HepG2 (cell line): ENCODE results near the gene TMBIM1. TPM values are rescaled to one million over a fixed set of nuclear protein-coding genes. Genes with fewer than 3 reads are reported as not detected.
A peak's percentile ranks its signal among the peaks of the same experiment; 100 is the strongest.

ENCODE experiments used
- ELF1 ChIP-seq: sonication (generic); formaldehyde crosslinking; IDR thresholded peaks from 2 replicates; pipeline ENCODE4 v1.4.0; 2020; ENCODE audit warnings: missing genetic modification reagents
- RFXAP ChIP-seq: sonication (generic); formaldehyde crosslinking; IDR thresholded peaks from 2 replicates; pipeline ENCODE4 v1.4.0; 2020; ENCODE audit warnings: missing genetic modification reagents, borderline replicate concordance
- RXRB ChIP-seq: IDR thresholded peaks from 2 replicates; pipeline ENCODE4 v1.6.1; 2016; ENCODE audit warnings: borderline replicate concordance, missing genetic modification reagents, missing compliant biosample characterization
- SALL1 ChIP-seq: sonication (generic); formaldehyde crosslinking; IDR thresholded peaks from 2 replicates; pipeline ENCODE4 v1.8.0; 2022; ENCODE audit warnings: mild to moderate bottlenecking, missing genetic modification reagents
- SNAPC4 ChIP-seq: sonication (generic); formaldehyde crosslinking; IDR thresholded peaks from 2 replicates; pipeline ENCODE4 v1.4.0; 2020; ENCODE audit warnings: mild to moderate bottlenecking, missing genetic modification reagents
- ZNF232 ChIP-seq: sonication (generic); formaldehyde crosslinking; IDR thresholded peaks from 2 replicates; pipeline ENCODE4 v1.4.0; 2020; ENCODE audit warnings: missing genetic modification reagents, borderline replicate concordance
- ZNF816 ChIP-seq: sonication (generic); formaldehyde crosslinking; IDR thresholded peaks from 2 replicates; pipeline ENCODE4 v1.8.0; 2022; ENCODE audit warnings: missing genetic modification reagents, mild to moderate bottlenecking, borderline replicate concordance
- polyA plus RNA-seq, 8 experiments: library from polyadenylated mRNA; depleted of rRNA in 3 of 8; stranded (reverse) in 7 of 8; unstranded in 1 of 8; fragments of >200 nt; fragmentation: Illumina TruSeq in 4 of 8; extraction: Trizol in 4 of 8; gene quantifications; 2 replicates each; pipeline versions ENCODE4 v1.2.1 to v1.2.3, GENCODE V29; 2011 to 2016; ENCODE audit warnings: low read depth in 4 of 8, missing spikeins in 1 of 8, mixed read lengths in 1 of 8; ENCODE audit not compliant: insufficient read depth in 1 of 8
- total RNA-seq, 5 experiments: library from RNA; depleted of rRNA; stranded (reverse); fragments of >200 nt; fragmentation: Illumina TruSeq; extraction: Trizol; gene quantifications; 2 replicates each; pipeline ENCODE4 v1.2.3, GENCODE V29; 2016; ENCODE audit warnings: low read depth in 1 of 5
- TF ChIP-seq, protein P1 (sequence below): sonication (generic); formaldehyde crosslinking; IDR thresholded peaks from 2 replicates; pipeline ENCODE4 v1.5.1; 2020; ENCODE audit warnings: mild to moderate bottlenecking, missing genetic modification reagents, moderate library complexity
- TF ChIP-seq, protein P2 (sequence below): sonication (generic); formaldehyde crosslinking; IDR thresholded peaks from 2 replicates; pipeline ENCODE4 v1.8.0; 2022; ENCODE audit warnings: mild to moderate bottlenecking, missing genetic modification reagents, moderate library complexity
- TF ChIP-seq, protein P3 (sequence below): sonication (generic); formaldehyde crosslinking; IDR thresholded peaks from 2 replicates; pipeline ENCODE4 v1.4.0; 2020; ENCODE audit warnings: missing genetic modification reagents, borderline replicate concordance
- TF ChIP-seq, protein P4 (sequence below): IDR thresholded peaks from 2 replicates; pipeline ENCODE4 v1.6.1; 2016

The TMBIM1 gene
- total and polyA plus RNA-seq, 2 of the 13 experiments (the other 11 are each of a cell fraction or from before 2014, with no cell fraction given) = 127 to 139 TPM

DNA sequence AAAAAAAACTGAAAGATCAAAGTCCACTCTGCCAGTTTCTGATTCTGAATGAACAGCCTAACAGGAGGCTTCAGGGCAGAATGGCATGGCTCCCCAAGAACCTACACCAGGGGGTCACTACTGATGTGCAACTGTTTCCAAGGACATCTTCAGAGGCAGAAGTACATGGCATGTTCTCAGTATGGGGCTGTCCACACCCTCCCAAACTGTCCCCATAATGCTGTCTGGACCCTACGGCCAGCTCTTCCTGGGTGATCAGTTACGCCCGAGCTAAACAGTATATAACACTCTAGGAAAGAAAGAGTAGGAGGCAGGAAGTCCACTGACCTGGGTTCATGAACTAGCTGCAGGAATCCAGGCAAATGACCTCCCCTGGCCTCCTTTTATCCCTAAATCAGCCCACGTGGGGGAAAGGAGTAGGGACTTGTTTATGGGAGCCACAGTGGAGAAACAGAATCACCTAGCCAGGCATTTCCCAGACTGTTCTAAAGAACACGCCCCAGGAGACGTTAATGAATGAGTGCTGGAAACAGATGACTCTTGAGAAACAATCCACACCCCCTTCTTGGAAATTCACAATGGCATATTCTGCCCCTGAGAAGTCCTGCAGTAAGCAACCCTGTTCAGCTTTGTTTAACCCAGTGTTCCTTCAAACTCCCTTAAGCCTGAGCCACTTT lies 2.5 kb downstream of the TMBIM1 start (continued):
- TF ChIP-seq, protein P1, sequence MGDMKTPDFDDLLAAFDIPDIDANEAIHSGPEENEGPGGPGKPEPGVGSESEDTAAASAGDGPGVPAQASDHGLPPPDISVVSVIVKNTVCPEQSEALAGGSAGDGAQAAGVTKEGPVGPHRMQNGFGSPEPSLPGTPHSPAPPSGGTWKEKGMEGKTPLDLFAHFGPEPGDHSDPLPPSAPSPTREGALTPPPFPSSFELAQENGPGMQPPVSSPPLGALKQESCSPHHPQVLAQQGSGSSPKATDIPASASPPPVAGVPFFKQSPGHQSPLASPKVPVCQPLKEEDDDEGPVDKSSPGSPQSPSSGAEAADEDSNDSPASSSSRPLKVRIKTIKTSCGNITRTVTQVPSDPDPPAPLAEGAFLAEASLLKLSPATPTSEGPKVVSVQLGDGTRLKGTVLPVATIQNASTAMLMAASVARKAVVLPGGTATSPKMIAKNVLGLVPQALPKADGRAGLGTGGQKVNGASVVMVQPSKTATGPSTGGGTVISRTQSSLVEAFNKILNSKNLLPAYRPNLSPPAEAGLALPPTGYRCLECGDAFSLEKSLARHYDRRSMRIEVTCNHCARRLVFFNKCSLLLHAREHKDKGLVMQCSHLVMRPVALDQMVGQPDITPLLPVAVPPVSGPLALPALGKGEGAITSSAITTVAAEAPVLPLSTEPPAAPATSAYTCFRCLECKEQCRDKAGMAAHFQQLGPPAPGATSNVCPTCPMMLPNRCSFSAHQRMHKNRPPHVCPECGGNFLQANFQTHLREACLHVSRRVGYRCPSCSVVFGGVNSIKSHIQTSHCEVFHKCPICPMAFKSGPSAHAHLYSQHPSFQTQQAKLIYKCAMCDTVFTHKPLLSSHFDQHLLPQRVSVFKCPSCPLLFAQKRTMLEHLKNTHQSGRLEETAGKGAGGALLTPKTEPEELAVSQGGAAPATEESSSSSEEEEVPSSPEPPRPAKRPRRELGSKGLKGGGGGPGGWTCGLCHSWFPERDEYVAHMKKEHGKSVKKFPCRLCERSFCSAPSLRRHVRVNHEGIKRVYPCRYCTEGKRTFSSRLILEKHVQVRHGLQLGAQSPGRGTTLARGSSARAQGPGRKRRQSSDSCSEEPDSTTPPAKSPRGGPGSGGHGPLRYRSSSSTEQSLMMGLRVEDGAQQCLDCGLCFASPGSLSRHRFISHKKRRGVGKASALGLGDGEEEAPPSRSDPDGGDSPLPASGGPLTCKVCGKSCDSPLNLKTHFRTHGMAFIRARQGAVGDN (CRISPR knock-in tag) = peak; percentile 20
- TF ChIP-seq ELF1 (CRISPR knock-in tag) (peak; percentile 39; the same call in 1 of the 2 replicates), RXRB (peak; percentile 92), ZNF232 (CRISPR knock-in tag) (0 out of 2 replicates have a peak, but pooled peaks have one; percentile 50), SALL1 (CRISPR knock-in tag) (peak; percentile 53), SNAPC4 (CRISPR knock-in tag) (no peak), ZNF816 (CRISPR knock-in tag) (no peak), RFXAP (CRISPR knock-in tag) (peak; percentile 60; the same call in 1 of the 2 replicates)
- TF ChIP-seq, protein P2, sequence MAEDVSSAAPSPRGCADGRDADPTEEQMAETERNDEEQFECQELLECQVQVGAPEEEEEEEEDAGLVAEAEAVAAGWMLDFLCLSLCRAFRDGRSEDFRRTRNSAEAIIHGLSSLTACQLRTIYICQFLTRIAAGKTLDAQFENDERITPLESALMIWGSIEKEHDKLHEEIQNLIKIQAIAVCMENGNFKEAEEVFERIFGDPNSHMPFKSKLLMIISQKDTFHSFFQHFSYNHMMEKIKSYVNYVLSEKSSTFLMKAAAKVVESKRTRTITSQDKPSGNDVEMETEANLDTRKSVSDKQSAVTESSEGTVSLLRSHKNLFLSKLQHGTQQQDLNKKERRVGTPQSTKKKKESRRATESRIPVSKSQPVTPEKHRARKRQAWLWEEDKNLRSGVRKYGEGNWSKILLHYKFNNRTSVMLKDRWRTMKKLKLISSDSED (CRISPR knock-in tag) = no peak
- TF ChIP-seq, protein P3, sequence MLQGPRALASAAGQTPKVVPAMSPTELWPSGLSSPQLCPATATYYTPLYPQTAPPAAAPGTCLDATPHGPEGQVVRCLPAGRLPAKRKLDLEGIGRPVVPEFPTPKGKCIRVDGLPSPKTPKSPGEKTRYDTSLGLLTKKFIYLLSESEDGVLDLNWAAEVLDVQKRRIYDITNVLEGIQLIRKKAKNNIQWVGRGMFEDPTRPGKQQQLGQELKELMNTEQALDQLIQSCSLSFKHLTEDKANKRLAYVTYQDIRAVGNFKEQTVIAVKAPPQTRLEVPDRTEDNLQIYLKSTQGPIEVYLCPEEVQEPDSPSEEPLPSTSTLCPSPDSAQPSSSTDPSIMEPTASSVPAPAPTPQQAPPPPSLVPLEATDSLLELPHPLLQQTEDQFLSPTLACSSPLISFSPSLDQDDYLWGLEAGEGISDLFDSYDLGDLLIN (CRISPR knock-in tag) = 0 out of 2 replicates have a peak, but pooled peaks have one; percentile 87
- TF ChIP-seq, protein P4, sequence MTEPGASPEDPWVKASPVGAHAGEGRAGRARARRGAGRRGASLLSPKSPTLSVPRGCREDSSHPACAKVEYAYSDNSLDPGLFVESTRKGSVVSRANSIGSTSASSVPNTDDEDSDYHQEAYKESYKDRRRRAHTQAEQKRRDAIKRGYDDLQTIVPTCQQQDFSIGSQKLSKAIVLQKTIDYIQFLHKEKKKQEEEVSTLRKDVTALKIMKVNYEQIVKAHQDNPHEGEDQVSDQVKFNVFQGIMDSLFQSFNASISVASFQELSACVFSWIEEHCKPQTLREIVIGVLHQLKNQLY (CRISPR knock-in tag) = peak; percentile 34; the same call in 1 of the 2 replicates
